ENCODE results near the gene TTI1. TPM values are rescaled to one million over a fixed set of nuclear protein-coding genes. Genes with fewer than 3 reads are reported as not detected.

The TTI1 gene
- total and polyA plus RNA-seq, 2 experiments from 2014 or later, result 17.8 to 56.4 TPM

DNA sequence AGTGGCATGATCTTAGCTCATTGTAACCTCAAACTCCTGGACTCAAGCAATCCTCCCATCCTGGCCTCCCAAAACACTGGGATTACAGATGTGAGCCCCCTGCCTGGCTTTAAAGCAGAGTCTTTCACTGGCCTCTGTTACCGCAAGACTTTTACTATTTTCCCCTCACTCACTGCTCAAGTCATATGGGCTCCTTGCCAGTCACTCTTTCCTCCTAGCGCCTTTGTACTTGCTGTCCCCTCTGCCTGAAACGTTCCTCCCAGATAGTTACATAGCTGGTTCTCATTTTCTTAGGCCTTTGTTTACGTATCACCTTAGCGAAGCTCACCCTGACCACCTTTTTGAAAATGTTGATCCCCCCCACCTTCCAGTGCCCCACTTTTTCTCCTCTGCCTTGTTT, 29.6 kb upstream of the TTI1 start (continued):
- TF ChIP-seq, protein P1, sequence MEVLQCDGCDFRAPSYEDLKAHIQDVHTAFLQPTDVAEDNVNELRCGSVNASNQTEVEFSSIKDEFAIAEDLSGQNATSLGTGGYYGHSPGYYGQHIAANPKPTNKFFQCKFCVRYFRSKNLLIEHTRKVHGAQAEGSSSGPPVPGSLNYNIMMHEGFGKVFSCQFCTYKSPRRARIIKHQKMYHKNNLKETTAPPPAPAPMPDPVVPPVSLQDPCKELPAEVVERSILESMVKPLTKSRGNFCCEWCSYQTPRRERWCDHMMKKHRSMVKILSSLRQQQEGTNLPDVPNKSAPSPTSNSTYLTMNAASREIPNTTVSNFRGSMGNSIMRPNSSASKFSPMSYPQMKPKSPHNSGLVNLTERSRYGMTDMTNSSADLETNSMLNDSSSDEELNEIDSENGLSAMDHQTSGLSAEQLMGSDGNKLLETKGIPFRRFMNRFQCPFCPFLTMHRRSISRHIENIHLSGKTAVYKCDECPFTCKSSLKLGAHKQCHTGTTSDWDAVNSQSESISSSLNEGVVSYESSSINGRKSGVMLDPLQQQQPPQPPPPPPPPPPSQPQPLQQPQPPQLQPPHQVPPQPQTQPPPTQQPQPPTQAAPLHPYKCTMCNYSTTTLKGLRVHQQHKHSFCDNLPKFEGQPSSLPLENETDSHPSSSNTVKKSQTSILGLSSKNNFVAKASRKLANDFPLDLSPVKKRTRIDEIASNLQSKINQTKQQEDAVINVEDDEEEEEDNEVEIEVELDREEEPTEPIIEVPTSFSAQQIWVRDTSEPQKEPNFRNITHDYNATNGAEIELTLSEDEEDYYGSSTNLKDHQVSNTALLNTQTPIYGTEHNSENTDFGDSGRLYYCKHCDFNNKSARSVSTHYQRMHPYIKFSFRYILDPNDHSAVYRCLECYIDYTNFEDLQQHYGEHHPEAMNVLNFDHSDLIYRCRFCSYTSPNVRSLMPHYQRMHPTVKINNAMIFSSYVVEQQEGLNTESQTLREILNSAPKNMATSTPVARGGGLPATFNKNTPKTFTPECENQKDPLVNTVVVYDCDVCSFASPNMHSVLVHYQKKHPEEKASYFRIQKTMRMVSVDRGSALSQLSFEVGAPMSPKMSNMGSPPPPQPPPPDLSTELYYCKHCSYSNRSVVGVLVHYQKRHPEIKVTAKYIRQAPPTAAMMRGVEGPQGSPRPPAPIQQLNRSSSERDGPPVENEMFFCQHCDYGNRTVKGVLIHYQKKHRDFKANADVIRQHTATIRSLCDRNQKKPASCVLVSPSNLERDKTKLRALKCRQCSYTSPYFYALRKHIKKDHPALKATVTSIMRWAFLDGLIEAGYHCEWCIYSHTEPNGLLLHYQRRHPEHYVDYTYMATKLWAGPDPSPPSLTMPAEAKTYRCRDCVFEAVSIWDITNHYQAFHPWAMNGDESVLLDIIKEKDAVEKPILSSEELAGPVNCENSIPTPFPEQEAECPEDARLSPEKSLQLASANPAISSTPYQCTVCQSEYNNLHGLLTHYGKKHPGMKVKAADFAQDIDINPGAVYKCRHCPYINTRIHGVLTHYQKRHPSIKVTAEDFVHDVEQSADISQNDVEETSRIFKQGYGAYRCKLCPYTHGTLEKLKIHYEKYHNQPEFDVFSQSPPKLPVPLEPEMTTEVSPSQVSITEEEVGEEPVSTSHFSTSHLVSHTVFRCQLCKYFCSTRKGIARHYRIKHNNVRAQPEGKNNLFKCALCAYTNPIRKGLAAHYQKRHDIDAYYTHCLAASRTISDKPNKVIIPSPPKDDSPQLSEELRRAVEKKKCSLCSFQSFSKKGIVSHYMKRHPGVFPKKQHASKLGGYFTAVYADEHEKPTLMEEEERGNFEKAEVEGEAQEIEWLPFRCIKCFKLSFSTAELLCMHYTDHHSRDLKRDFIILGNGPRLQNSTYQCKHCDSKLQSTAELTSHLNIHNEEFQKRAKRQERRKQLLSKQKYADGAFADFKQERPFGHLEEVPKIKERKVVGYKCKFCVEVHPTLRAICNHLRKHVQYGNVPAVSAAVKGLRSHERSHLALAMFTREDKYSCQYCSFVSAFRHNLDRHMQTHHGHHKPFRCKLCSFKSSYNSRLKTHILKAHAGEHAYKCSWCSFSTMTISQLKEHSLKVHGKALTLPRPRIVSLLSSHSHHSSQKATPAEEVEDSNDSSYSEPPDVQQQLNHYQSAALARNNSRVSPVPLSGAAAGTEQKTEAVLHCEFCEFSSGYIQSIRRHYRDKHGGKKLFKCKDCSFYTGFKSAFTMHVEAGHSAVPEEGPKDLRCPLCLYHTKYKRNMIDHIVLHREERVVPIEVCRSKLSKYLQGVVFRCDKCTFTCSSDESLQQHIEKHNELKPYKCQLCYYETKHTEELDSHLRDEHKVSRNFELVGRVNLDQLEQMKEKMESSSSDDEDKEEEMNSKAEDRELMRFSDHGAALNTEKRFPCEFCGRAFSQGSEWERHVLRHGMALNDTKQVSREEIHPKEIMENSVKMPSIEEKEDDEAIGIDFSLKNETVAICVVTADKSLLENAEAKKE (CRISPR knock-in tag; IDR thresholded peaks at IDR 0.05), result no peak
- TF ChIP-seq STAT1 (IDR thresholded peaks at IDR 0.05; ENCODE audit: unreplicated experiment), result no peak

DNA sequence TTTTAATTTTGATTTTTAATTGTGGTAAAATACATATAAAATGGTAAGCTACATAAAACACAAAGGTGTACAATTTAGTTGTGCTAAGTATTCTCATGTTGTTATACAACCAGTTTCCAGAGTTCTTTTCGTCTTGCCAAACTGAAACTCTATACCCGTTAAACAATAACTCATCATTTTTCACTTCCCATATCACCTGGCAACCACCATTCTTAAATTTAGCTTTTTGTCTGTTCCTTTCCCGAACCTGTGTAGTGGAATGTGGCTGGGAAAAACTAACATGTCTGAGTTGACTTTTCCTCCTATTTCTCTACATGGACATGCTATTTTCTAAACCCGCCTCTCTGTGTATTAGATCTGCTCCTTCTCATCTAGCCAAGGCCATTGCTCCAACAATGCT, 27.9 kb upstream of the TTI1 start:
- Histone ChIP-seq H3K36me3 (ENCODE audit: insufficient read depth) (peaks cover 51% of the 10 kb centered on the region), H3K4me1 (ENCODE audit: insufficient read depth) (no peaks in the 10 kb centered on the region), H3K4me2 (no peak overlapping the region), H4K20me1 (replicated peaks; ENCODE audit: insufficient read depth) (peaks cover 7% of the 10 kb centered on the region), H3K27ac (ENCODE audit: low read depth) (no peak overlapping the region), H2AFZ (no peak overlapping the region), H3K9me2 (ENCODE audit: insufficient read depth) (no peaks in the 10 kb centered on the region), H3F3A (replicated peaks; ENCODE audit: low read depth) (no peaks in the 10 kb centered on the region), H3K79me2 (replicated peaks; ENCODE audit: insufficient read depth) (peaks cover 9% of the 10 kb centered on the region; the same call in 1 of the 2 replicates), H3K27me3 (ENCODE audit: insufficient read depth) (no peaks in the 10 kb centered on the region), H3K4me3 (no peak overlapping the region)
- Mint-ChIP-seq H3K4me1 (no peaks in the 10 kb centered on the region), H3K27ac (no peak overlapping the region), H3K4me3 (no peak overlapping the region), H3K9me3 (no peaks in the 10 kb centered on the region), H3K27me3 (ENCODE audit: insufficient read depth, low read depth, poor library complexity) (no peaks in the 10 kb centered on the region), H3K36me3 (ENCODE audit: low read depth) (peaks cover 36% of the 10 kb centered on the region)
- no peak for DNase-seq (ENCODE audit: low spot score)
- ATAC-seq, result no peak
- TF ChIP-seq, protein P2, sequence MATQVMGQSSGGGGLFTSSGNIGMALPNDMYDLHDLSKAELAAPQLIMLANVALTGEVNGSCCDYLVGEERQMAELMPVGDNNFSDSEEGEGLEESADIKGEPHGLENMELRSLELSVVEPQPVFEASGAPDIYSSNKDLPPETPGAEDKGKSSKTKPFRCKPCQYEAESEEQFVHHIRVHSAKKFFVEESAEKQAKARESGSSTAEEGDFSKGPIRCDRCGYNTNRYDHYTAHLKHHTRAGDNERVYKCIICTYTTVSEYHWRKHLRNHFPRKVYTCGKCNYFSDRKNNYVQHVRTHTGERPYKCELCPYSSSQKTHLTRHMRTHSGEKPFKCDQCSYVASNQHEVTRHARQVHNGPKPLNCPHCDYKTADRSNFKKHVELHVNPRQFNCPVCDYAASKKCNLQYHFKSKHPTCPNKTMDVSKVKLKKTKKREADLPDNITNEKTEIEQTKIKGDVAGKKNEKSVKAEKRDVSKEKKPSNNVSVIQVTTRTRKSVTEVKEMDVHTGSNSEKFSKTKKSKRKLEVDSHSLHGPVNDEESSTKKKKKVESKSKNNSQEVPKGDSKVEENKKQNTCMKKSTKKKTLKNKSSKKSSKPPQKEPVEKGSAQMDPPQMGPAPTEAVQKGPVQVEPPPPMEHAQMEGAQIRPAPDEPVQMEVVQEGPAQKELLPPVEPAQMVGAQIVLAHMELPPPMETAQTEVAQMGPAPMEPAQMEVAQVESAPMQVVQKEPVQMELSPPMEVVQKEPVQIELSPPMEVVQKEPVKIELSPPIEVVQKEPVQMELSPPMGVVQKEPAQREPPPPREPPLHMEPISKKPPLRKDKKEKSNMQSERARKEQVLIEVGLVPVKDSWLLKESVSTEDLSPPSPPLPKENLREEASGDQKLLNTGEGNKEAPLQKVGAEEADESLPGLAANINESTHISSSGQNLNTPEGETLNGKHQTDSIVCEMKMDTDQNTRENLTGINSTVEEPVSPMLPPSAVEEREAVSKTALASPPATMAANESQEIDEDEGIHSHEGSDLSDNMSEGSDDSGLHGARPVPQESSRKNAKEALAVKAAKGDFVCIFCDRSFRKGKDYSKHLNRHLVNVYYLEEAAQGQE (IDR thresholded peaks at IDR 0.05; ENCODE audit: unreplicated experiment), result no peak
- TF ChIP-seq, protein P1 (CRISPR knock-in tag; IDR thresholded peaks at IDR 0.05), result no peak
